Endothelial cell (in vitro differentiated cells): Measurements from ENCODE around the gene A1BG. TPM values are rescaled to one million over a fixed set of nuclear protein-coding genes. Genes with fewer than 3 reads are reported as not detected.

Experiments used
- microRNA-seq: library from miRNA; unstranded; fragments of <30 nt; microRNA quantifications from one replicate; pipeline ENCODE4, GENCODE V29; 2020; ENCODE audit not compliant: unreplicated experiment
- total RNA-seq: library from RNA; stranded (reverse); fragmentation: NEBNext Ultra II Directional; extraction: Animal tissue kit (Norgen Biotek cat#: 25700); gene quantifications from one replicate; pipeline ENCODE4 v1.2.1, GENCODE V29; 2021; ENCODE audit not compliant: unreplicated experiment

The A1BG gene
- total RNA-seq, 1 donor from 2014 or later: 41.9 TPM

Small RNAs within 50 kb of the gene (microRNA-seq; reads per million reads assigned to microRNA genes)
- 0.90 reads per million, percentile 9 among the genes with 10 or more reads in this experiment for gene MIR4754
- 0.21 reads per million for gene MIR6806

Other genes starting within 250 kb of the A1BG start
- gene ZNF329, start 202.7 kb downstream of the A1BG start, total RNA-seq: 14.9 TPM
- 21.4 TPM for gene ZNF274, start 170.4 kb downstream of the A1BG start, total RNA-seq
- gene ZNF544, start 124.6 kb downstream of the A1BG start, total RNA-seq: 44.3 TPM
- 11.2 TPM for gene ZNF8, start 74.5 kb downstream of the A1BG start, total RNA-seq
- 40.6 TPM for gene ERVK3-1, start 48.1 kb downstream of the A1BG start, total RNA-seq
- 3.2 TPM for gene ZSCAN22, start 26.5 kb downstream of the A1BG start, total RNA-seq
- 3.6 TPM for gene ZNF497, start 9.3 kb upstream of the A1BG start, total RNA-seq
- 4.5 TPM for gene ZNF837, start 27.5 kb upstream of the A1BG start, total RNA-seq
- 1,047 TPM for gene RPS5, start 33.8 kb upstream of the A1BG start, total RNA-seq
- gene RNF225, start 42.2 kb upstream of the A1BG start, total RNA-seq: not detected
- gene ZNF584, start 55.2 kb upstream of the A1BG start, total RNA-seq: 6.0 TPM
- gene ZNF132, start 86.7 kb upstream of the A1BG start, total RNA-seq: 1.2 TPM
- gene ZNF324B, start 98.1 kb upstream of the A1BG start, total RNA-seq: 5.2 TPM
- 10.5 TPM for gene ZNF324, start 113.6 kb upstream of the A1BG start, total RNA-seq
- 9.9 TPM for gene ZNF446, start 122.9 kb upstream of the A1BG start, total RNA-seq
- gene SLC27A5, start 158.5 kb upstream of the A1BG start, total RNA-seq: 4.7 TPM
- 22.2 TPM for gene ZBTB45, start 166.3 kb upstream of the A1BG start, total RNA-seq
- gene TRIM28, start 190.6 kb upstream of the A1BG start, total RNA-seq: 457 TPM
- gene CHMP2A, start 201.6 kb upstream of the A1BG start, total RNA-seq: 130 TPM
- gene UBE2M, start 205.1 kb upstream of the A1BG start, total RNA-seq: 81.6 TPM
- gene MZF1, start 219.8 kb upstream of the A1BG start, total RNA-seq: 18.6 TPM